Cerebellar nuclear complex (tissue), 1 donor: ENCODE measurements around the gene DNHD1.

Experiments
- DNase-seq, 2 experiments: peaks; one replicate each; lab custom pipeline; 2025; lab: John Stamatoyannopoulos, UW

The DNHD1 gene

DNA sequence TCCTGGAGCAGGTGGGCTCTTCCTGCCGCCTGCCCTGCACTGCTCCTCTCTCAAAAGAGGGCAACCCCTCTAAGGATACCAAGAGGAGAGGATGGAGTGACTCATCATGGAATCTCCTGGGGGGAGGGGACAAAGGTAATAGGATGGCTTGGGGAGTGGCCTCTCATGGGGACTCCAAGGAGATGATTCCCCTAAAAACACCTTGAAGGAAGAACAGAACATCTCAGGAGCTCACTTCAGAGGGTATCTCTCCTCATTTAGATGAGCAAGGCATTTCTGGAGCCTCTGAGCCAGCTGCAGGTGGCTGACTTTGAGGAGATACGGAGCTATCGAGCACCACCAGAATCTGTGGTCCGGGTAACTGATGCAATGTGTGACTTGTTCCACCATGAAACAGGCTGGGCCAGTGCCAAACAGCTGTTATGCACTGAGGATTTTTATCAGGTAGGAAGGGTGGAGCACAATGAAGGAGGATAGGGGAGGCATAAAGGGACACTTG is 66.1 kb downstream of the DNHD1 start:
- DNase-seq, result no peak

- no peak for DNase-seq
Observed at GRCh38 chr11:6563667-6564066, 66.6 kb downstream of the DNHD1 start.

DNA sequence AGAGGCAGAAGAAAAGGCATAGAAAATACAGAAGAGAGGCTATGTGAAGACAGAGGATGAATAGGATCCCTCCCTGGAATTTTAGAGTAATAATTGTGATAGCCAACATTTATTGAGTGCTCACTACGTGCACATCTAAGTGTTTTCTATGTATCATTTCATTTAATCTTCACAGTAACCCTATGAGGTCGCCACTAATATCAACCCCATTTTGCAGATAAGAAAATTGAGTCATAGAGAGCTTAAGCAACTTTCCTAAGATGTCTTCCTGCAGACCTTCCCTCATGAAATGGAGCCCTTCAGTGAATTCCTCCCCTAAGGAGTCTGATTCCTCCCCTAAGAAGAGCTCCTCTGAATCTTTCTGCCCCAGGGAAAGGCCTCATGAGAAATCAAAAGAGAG is 68.2 kb downstream of the DNHD1 start:
- no peak for DNase-seq

DNA sequence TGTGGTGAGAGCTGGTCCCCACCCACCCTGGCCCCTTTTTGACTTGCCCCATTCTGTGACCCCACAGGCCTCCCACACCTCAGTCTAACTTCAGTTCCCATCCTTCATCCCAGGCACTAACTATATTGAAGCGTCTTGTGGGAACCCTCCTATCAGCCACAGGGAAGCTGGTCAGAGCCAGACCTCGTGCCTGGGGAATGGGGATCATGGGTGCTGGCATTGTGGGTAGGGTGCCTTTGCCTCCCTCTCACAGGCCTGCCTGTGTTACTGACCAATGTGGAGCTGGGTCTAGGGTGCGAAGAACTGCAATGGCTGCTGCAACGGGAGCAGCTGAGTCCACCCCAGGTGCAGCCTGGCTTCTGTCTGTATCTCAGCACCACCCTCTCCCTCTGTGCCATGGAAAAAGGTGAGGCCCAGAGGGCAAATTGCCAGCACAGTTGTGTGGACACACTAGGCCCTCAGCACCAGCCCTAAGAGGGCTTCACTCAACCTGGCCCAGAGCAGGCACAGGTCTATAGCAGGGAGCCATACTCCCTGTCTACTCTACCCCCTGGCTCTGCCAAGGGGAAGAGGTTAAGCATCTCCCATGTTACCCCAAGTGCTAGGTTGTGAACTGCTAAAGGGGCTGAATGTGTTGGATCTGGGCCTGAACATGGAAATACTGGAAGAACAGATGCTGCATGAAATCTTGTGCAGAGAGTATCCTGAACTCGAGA is 69.1 kb downstream of the DNHD1 start:
- DNase-seq, result no peak

- DNase-seq, result no peak
Observed at GRCh38 chr11:6566704-6567370, 69.8 kb downstream of the DNHD1 start.

GRCh38 chr11:6567371-6567745 is 70.3 kb downstream of the DNHD1 start:
- peak in 1 of 2 experiments; percentile 54 for DNase-seq

DNA sequence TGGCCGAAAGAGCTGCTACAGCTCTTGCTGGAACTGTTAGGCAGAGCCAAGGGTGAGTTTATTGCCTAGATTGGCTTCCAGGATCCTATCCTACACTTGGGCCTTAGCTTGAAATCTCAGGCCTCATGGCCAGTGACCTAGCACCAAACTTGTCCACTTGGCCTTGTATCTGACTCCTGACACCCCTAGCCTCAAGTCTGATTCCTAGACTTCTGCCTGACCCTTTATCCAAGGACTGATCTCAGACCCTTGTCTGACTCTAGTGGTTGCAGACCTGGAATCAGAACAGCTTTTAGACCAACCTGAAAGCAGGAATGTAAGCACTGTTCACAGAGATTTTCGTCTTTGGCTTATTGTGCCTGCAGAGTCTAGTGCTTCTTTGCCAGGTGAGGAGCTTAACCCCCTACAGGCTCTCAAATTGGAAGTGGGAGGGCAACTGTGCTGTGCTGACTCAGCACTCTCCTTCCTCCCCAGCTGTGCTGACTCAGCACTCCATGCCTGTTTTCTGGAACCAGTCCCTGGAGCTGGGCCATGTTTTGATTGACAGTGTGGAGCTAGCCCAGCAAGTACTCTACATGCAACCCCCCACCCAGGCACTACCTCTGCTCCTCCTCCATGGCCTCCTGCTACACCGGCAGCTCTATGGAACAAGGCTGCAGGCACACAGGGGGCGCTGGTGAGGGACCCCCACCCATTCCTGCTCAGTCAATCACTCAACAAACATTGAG is 71.3 kb downstream of the DNHD1 start:
- DNase-seq, result no peak

- no peak for DNase-seq
Observed at GRCh38 chr11:6569706-6570105, 72.6 kb downstream of the DNHD1 start.

DNA sequence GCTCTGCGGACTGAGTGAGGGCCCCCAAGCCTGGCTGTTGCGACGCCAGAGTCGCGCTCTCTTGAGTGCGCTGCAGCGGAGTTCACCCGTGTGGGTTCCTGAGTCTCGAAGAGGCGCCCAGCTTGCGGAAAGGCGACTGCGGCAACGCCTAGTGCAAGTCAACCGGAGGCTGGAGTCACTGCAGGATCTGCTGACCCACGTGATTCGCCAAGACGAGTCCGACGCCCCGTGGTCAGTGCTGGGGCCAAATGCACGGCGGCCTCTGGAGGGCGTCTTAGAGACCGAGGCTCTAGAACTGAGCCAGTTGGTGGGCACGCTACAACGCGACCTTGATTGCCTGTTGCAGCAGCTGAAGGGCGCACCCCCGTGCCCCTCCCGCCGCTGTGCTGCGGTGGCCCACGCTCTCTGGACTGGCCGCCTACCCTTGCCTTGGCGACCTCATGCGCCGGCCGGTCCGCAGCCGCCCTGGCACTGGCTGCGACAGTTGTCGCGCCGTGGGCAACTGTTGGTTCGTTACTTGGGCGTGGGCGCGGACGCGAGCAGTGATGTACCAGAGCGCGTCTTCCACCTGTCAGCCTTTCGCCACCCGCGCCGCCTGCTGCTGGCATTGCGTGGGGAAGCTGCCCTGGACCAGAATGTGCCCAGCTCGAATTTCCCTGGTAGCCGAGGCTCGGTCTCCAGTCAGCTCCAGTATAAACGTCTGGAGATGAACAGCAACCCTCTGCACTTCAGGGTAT is 73.8 kb downstream of the DNHD1 start:
- no peak for DNase-seq

- no peak for DNase-seq
Observed at GRCh38 chr11:6571434-6572008, 74.4 kb downstream of the DNHD1 start.

GRCh38 chr11:6572215-6572614 is 75.1 kb downstream of the DNHD1 start:
- no peak for DNase-seq

GRCh38 chr11:6574816-6575715 is 78.0 kb downstream of the DNHD1 start:
- DNase-seq, result no peak

GRCh38 chr11:6576471-6577373 is 79.6 kb downstream of the DNHD1 start:
- no peak for DNase-seq

DNA sequence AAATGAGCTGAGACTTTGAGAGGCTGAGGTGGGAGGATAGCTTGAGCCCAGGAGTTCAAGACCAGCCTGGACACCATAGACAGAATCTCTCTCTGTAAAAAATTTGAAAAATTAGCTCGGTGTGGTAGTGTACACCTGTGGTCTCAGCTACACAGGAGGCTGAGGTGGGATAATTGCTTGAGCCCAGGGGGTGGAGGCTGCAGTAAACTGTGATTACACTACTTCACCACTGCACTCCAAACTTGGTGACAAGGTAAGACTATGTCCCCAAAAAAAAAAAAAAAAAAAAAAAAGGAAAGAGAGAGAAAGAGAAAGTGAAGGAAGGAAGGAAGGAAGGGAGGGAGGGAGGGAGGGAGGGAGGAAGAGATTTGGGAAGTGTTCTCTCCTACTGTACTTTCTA is 81.1 kb downstream of the DNHD1 start:
- DNase-seq, result no peak

DNA sequence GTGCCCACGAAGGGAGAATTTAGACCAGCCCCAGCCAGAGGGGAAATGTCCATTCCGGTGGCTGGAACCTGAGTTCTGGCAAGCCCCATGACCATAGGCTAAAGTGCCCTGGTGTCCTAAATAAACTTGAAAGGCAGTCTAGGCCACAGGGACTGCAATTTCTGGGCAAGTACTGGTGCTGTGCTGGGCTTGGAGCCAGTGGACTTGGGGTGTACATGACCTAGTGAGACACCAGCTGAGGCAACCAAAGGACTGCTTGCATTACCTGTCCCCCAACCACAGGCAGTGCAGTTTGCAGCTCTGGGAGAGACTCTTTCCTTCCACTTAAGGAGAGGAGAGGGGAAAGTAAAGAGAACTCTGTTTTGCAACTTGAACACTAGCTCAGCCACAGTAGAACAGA is 82.6 kb downstream of the DNHD1 start:
- DNase-seq, result no peak

DNA sequence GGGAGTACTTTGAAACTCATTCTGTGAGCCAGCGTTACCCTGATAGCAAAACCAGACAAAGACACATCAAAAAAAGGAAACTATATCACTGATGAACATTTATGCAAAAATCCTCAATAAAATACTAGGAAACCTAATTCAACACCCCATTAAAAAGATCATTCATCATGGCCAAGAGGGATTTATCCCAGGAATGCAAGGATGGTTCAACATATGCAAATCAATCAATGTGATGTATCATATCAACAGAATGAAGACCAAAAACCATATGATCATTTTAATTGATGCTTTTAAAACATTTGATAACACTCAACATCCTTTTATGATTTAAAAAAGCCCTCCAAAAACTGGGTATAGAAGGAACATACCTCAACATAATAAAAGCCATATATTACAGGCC is 86.5 kb downstream of the DNHD1 start:
- no peak for DNase-seq

DNA sequence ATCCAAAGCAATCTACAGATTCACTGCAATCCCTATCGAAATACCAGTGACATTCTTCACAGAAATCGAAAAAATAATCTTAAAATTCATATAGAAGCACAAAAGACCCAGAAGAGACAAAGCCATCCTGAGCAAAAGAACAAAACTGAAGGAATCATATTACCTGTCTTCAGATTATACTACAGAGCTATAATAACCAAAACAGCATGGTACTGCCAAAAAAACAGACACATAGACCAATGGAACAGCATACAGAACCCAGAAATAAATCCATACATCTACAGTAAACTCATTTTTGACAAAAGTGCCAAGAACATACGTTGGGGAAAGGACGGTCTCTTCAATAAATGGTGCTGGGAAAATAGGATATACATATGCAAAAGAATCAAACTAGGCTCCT is 87.4 kb downstream of the DNHD1 start:
- no peak for DNase-seq

DNA sequence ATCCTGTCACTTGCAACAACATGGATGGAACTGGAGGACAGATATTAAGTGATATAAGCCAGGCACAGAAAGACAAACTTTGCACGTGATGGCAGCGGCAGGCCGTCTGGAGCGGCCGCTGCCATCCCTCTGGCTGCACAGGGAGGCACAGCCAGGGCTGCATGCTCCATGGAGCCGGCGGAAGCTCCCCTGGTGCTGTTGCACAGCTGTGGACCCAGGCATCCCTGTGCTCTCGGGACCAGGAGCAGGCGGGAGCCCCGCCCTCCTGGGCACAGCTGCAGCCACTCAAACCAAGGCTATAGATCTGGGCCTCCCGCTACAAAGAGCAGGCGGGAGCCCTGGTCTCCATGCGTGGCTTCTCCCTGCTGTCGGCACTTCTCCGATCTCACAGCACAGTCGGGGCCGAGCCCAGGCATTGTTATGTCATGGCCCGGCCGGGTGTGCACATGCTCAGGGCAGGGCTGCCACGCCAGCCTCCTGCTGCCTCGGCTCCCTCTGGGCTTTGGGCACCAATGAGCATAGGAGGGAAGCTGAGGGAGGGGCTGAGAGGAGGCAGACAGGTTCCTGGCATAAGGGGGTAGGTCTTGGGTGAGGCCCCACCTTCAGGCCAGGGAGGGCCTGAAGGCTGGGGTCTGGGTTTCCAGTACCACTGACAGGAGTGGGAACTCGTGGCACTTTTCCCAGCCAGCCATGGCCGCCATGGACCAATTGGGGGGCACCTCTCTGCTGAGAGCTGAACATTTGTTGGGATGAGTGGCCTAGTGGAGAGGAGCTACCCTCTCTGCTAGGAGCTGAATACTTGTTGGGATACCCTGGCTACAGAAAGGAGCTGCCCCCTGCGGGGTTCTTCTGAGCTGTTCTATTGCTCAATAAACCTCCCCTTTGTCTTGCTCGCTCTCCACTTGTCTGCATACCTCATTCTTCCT is 89.6 kb downstream of the DNHD1 start:
- no peak for DNase-seq
